HepG2 (cell line): ENCODE results near the gene ARHGDIA. TPM values are rescaled to one million over a fixed set of nuclear protein-coding genes. Genes with fewer than 3 reads are reported as not detected.

Source experiments
- HNRNPH1 ChIP-seq: fragments of 200-400 bp; formaldehyde crosslinking; optimal IDR thresholded peaks from 2 replicates; pipeline ENCODE3; 2017; ENCODE audit warnings: mild to moderate bottlenecking, low read depth, low read length
- THAP7 ChIP-seq: sonication (generic); formaldehyde crosslinking; IDR thresholded peaks from 2 replicates; pipeline ENCODE4 v1.8.1; 2023; ENCODE audit warnings: mild to moderate bottlenecking, missing genetic modification reagents
- ZFX ChIP-seq: sonication (generic); formaldehyde crosslinking; IDR thresholded peaks from 2 replicates; pipeline ENCODE4 v1.4.0; 2020; ENCODE audit warnings: mild to moderate bottlenecking, low read depth, missing genetic modification reagents, moderate library complexity
- ZIK1 ChIP-seq: sonication (generic); formaldehyde crosslinking; IDR thresholded peaks from 2 replicates; pipeline ENCODE4 v1.5.0; 2020; ENCODE audit warnings: mild to moderate bottlenecking, low read depth, missing genetic modification reagents, borderline replicate concordance
- ZNF318 ChIP-seq: sonication (generic); formaldehyde crosslinking; IDR thresholded peaks from 2 replicates; pipeline ENCODE4 v1.4.0; 2020; ENCODE audit warnings: mild to moderate bottlenecking, missing genetic modification reagents
- ZNF430 ChIP-seq: sonication (generic); formaldehyde crosslinking; IDR thresholded peaks from 2 replicates; pipeline ENCODE4 v1.9.0; 2021; ENCODE audit warnings: mild to moderate bottlenecking, missing genetic modification reagents
- ZNF451 ChIP-seq: sonication (generic); formaldehyde crosslinking; IDR thresholded peaks from 2 replicates; pipeline ENCODE4 v1.5.0; 2020; ENCODE audit warnings: mild to moderate bottlenecking, missing genetic modification reagents
- polyA plus RNA-seq, 8 experiments: library from polyadenylated mRNA; depleted of rRNA in 3 of 8; stranded (reverse) in 7 of 8; unstranded in 1 of 8; fragments of >200 nt; fragmentation: Illumina TruSeq in 4 of 8; extraction: Trizol in 4 of 8; gene quantifications; 2 replicates each; pipeline versions ENCODE4 v1.2.1 to v1.2.3, GENCODE V29; 2011 to 2016; ENCODE audit warnings: low read depth in 4 of 8, missing spikeins in 1 of 8, mixed read lengths in 1 of 8; ENCODE audit not compliant: insufficient read depth in 1 of 8
- total RNA-seq, 5 experiments: library from RNA; depleted of rRNA; stranded (reverse); fragments of >200 nt; fragmentation: Illumina TruSeq; extraction: Trizol; gene quantifications; 2 replicates each; pipeline ENCODE4 v1.2.3, GENCODE V29; 2016; ENCODE audit warnings: low read depth in 1 of 5
- TF ChIP-seq, protein P1 (sequence below): IDR thresholded peaks from 2 replicates; pipeline ENCODE4 v1.4.0; 2020; ENCODE audit warnings: mild to moderate bottlenecking, missing genetic modification reagents
- TF ChIP-seq, protein P2 (sequence below): sonication (generic); formaldehyde crosslinking; IDR thresholded peaks from 2 replicates; pipeline ENCODE4 v1.4.0; 2020; ENCODE audit warnings: missing genetic modification reagents
- TF ChIP-seq, protein P3 (sequence below): sonication (generic); formaldehyde crosslinking; IDR thresholded peaks from 2 replicates; pipeline ENCODE4 v1.8.0; 2022; ENCODE audit warnings: low read depth, missing genetic modification reagents

ARHGDIA gene
- total and polyA plus RNA-seq, 2 of the 13 experiments (the other 11 are each of a cell fraction or from before 2014, with no cell fraction given), result 40.0 to 64.0 TPM

GRCh38 chr17:81870131-81870980 is 781 bp downstream of the ARHGDIA start (continued):
- TF ChIP-seq, protein P1, sequence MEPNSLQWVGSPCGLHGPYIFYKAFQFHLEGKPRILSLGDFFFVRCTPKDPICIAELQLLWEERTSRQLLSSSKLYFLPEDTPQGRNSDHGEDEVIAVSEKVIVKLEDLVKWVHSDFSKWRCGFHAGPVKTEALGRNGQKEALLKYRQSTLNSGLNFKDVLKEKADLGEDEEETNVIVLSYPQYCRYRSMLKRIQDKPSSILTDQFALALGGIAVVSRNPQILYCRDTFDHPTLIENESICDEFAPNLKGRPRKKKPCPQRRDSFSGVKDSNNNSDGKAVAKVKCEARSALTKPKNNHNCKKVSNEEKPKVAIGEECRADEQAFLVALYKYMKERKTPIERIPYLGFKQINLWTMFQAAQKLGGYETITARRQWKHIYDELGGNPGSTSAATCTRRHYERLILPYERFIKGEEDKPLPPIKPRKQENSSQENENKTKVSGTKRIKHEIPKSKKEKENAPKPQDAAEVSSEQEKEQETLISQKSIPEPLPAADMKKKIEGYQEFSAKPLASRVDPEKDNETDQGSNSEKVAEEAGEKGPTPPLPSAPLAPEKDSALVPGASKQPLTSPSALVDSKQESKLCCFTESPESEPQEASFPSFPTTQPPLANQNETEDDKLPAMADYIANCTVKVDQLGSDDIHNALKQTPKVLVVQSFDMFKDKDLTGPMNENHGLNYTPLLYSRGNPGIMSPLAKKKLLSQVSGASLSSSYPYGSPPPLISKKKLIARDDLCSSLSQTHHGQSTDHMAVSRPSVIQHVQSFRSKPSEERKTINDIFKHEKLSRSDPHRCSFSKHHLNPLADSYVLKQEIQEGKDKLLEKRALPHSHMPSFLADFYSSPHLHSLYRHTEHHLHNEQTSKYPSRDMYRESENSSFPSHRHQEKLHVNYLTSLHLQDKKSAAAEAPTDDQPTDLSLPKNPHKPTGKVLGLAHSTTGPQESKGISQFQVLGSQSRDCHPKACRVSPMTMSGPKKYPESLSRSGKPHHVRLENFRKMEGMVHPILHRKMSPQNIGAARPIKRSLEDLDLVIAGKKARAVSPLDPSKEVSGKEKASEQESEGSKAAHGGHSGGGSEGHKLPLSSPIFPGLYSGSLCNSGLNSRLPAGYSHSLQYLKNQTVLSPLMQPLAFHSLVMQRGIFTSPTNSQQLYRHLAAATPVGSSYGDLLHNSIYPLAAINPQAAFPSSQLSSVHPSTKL (CRISPR knock-in tag), result 0 out of 2 replicates have a peak, but pooled peaks have one; percentile 0
- TF ChIP-seq ZFX (CRISPR knock-in tag) (peak; percentile 57), THAP7 (CRISPR knock-in tag) (no peak), ZNF430 (CRISPR knock-in tag) (no peak), HNRNPH1 (no peak), ZIK1 (CRISPR knock-in tag) (0 out of 2 replicates have a peak, but pooled peaks have one; percentile 32), ZNF451 (CRISPR knock-in tag) (0 out of 2 replicates have a peak, but pooled peaks have one; percentile 39), ZNF318 (0 out of 2 replicates have a peak, but pooled peaks have one; percentile 8)
- TF ChIP-seq, protein P2, sequence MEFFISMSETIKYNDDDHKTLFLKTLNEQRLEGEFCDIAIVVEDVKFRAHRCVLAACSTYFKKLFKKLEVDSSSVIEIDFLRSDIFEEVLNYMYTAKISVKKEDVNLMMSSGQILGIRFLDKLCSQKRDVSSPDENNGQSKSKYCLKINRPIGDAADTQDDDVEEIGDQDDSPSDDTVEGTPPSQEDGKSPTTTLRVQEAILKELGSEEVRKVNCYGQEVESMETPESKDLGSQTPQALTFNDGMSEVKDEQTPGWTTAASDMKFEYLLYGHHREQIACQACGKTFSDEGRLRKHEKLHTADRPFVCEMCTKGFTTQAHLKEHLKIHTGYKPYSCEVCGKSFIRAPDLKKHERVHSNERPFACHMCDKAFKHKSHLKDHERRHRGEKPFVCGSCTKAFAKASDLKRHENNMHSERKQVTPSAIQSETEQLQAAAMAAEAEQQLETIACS (CRISPR knock-in tag), result peak; percentile 30; the same call in 1 of the 2 replicates
- TF ChIP-seq, protein P3, sequence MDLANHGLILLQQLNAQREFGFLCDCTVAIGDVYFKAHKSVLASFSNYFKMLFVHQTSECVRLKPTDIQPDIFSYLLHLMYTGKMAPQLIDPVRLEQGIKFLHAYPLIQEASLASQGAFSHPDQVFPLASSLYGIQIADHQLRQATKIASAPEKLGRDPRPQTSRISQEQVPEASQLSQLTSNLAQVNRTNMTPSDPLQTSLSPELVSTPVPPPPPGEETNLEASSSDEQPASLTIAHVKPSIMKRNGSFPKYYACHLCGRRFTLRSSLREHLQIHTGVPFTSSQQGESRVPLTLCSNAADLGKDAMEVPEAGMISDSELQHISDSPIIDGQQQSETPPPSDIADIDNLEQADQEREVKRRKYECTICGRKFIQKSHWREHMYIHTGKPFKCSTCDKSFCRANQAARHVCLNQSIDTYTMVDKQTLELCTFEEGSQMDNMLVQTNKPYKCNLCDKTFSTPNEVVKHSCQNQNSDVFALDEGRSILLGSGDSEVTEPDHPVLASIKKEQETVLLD (CRISPR knock-in tag), result peak; percentile 25; the same call in 1 of the 2 replicates
